SK-N-SH (cell line): Measurements from ENCODE around the gene TMEM63B. TPM values are rescaled to one million over a fixed set of nuclear protein-coding genes. Genes with fewer than 3 reads are reported as not detected.

Experiments used
- CTCF ChIA-PET: fragments of 300-600, 350-600 bp; formaldehyde crosslinking; extraction: SDS; loops from one replicate; lab custom pipeline; 2021; lab: Yijun Ruan, JAX
- POLR2A ChIA-PET: fragments of 350-600 bp; sonication (Branson Sonifier 250); formaldehyde crosslinking; extraction: SDS; loops from one replicate; lab custom pipeline; 2020; ENCODE audit warnings: antibody characterized with exemption, inconsistent platforms; lab: Yijun Ruan, JAX
- DNase-seq: peaks from one replicate; pipeline ENCODE4 v3.0.0; 2012
- H2AFZ ChIP-seq: fragments of 200-600 bp; sonication (generic); 2 replicates; pipeline ENCODE4 v1.8.1; 2016; ENCODE audit warnings: antibody characterized with exemption, mild to moderate bottlenecking, low read depth
- H3F3A ChIP-seq: fragments of 200-600 bp; sonication (generic); replicated peaks from 2 replicates; pipeline ENCODE3; 2016; ENCODE audit warnings: antibody characterized with exemption, mild to moderate bottlenecking; ENCODE audit not compliant: insufficient read depth
- H3K27ac ChIP-seq, 2 experiments: fragments of 200-500 bp in 1 of 2; fragments of 200-600 bp in 1 of 2; sonication (Bioruptor generic) in 1 of 2; sonication (generic), shearing (Covaris generic) in 1 of 2; 2 replicates each; pipeline versions ENCODE4 v1.5.1 to v1.6.1; 2014 to 2016; ENCODE audit warnings: low read depth in 2 of 2, inconsistent platforms in 1 of 2, low read length in 1 of 2, mild to moderate bottlenecking in 1 of 2, mixed read lengths in 1 of 2
- H3K27me3 ChIP-seq: fragments of 200-600 bp; sonication (generic), shearing (Covaris generic); 2 replicates; pipeline ENCODE4 v1.6.1; 2016; ENCODE audit warnings: mixed run types; ENCODE audit not compliant: insufficient read depth
- H3K36me3 ChIP-seq, 2 experiments: fragments of 200-500 bp in 1 of 2; fragments of 200-600 bp in 1 of 2; sonication (Bioruptor generic) in 1 of 2; sonication (generic) in 1 of 2; replicated peaks in 1 of 2; 2 replicates each; pipeline versions ENCODE3 to v1.5.1; 2014 to 2016; ENCODE audit warnings: low read length in 1 of 2, mild to moderate bottlenecking in 1 of 2; ENCODE audit not compliant: insufficient read depth in 2 of 2, control insufficient read depth in 1 of 2
- H3K4me1 ChIP-seq, 2 experiments: fragments of 200-500 bp in 1 of 2; fragments of 200-600 bp in 1 of 2; sonication (Bioruptor generic) in 1 of 2; sonication (generic), shearing (Covaris generic) in 1 of 2; 2 replicates each; pipeline versions ENCODE4 v1.5.1 to v1.6.1; 2014 to 2016; ENCODE audit warnings: low read depth in 1 of 2, low read length in 1 of 2, mixed run types in 1 of 2; ENCODE audit not compliant: insufficient read depth in 2 of 2, control insufficient read depth in 1 of 2
- H3K4me2 ChIP-seq: fragments of 200-600 bp; sonication (generic), shearing (Covaris generic); 2 replicates; pipeline ENCODE4 v1.6.1; 2017; ENCODE audit warnings: mixed run types
- H3K4me3 ChIP-seq, 2 experiments: fragments of 200-500 bp in 1 of 2; fragments of 200-600 bp in 1 of 2; sonication (Bioruptor generic) in 1 of 2; sonication (generic), shearing (Covaris generic) in 1 of 2; 2 replicates each; pipeline versions ENCODE4 v1.5.1 to v1.8.1; 2014 to 2016; ENCODE audit warnings: low read depth in 2 of 2, inconsistent platforms in 1 of 2, low read length in 1 of 2, mild to moderate bottlenecking in 1 of 2, mixed read lengths in 1 of 2, moderate library complexity in 1 of 2
- H3K79me2 ChIP-seq: fragments of 200-600 bp; sonication (generic); 2 replicates; pipeline ENCODE4 v1.8.1; 2017; ENCODE audit warnings: mild to moderate bottlenecking; ENCODE audit not compliant: insufficient read depth
- H3K9ac ChIP-seq: fragments of 200-600 bp; sonication (generic); 2 replicates; pipeline ENCODE4 v1.6.1; 2017; ENCODE audit warnings: mixed run types
- H3K9me2 ChIP-seq: fragments of 200-600 bp; sonication (generic); 2 replicates; pipeline ENCODE4 v1.6.1; 2017; ENCODE audit warnings: mixed run types
- H3K9me3 ChIP-seq: fragments of 200-600 bp; sonication (generic); 2 replicates; pipeline ENCODE4 v1.6.1; 2017; ENCODE audit warnings: mixed run types, mild to moderate bottlenecking, moderate library complexity
- H4K20me1 ChIP-seq: fragments of 200-600 bp; sonication (generic); 2 replicates; pipeline ENCODE4 v1.6.1; 2017; ENCODE audit warnings: mild to moderate bottlenecking, mixed run types; ENCODE audit not compliant: insufficient read depth
- CHD2 ChIP-seq: fragments of 150-350 bp; IDR thresholded peaks from 2 replicates; pipeline ENCODE4 v1.6.1; 2018; ENCODE audit warnings: low read length; ENCODE audit not compliant: partially characterized antibody
- ELF1 ChIP-seq: IDR thresholded peaks from 2 replicates; pipeline ENCODE4 v1.4.0; 2012
- EP300 ChIP-seq, 2 experiments: IDR thresholded peaks; 2 replicates each; pipeline versions ENCODE4 v1.4.0 to v1.6.1; 2012; ENCODE audit warnings: borderline replicate concordance in 1 of 2, low read depth in 1 of 2, low read length in 1 of 2
- FOXJ3 ChIP-seq: sonication (generic); formaldehyde crosslinking; IDR thresholded peaks from 2 replicates; pipeline ENCODE4 v1.5.1; 2020; ENCODE audit warnings: mild to moderate bottlenecking, missing genetic modification reagents
- GABPA ChIP-seq: IDR thresholded peaks from 2 replicates; pipeline ENCODE4 v1.4.0; 2012; ENCODE audit warnings: low read depth, mild to moderate bottlenecking
- MXI1 ChIP-seq: IDR thresholded peaks from 2 replicates; pipeline ENCODE4 v1.6.1; 2012; ENCODE audit warnings: mild to moderate bottlenecking, low read depth, low read length, improper control_type of control experiment
- NFIC ChIP-seq: IDR thresholded peaks from 2 replicates; pipeline ENCODE4 v1.4.0; 2012; ENCODE audit warnings: borderline replicate concordance
- PBX3 ChIP-seq: IDR thresholded peaks from 2 replicates; pipeline ENCODE4; 2012
- POLR2AphosphoS5 ChIP-seq: IDR thresholded peaks from 2 replicates; pipeline ENCODE4 v1.6.1; 2012; ENCODE audit warnings: low read depth, low read length
- RCOR1 ChIP-seq: fragments of 150-350 bp; IDR thresholded peaks from 2 replicates; pipeline ENCODE4 v1.6.1; 2017; ENCODE audit warnings: antibody characterized with exemption, low read length
- REST ChIP-seq: IDR thresholded peaks from 2 replicates; pipeline ENCODE4 v1.6.1; 2012; ENCODE audit warnings: mild to moderate bottlenecking, low read depth, low read length, moderate library complexity
- RFX5 ChIP-seq: IDR thresholded peaks from 2 replicates; pipeline ENCODE4 v1.6.1; 2012; ENCODE audit warnings: mild to moderate bottlenecking, improper control_type of control experiment, low read length
- RXRA ChIP-seq: IDR thresholded peaks from 2 replicates; pipeline ENCODE4 v1.4.0; 2012; ENCODE audit warnings: low read depth, mild to moderate bottlenecking, borderline replicate concordance
- SIN3A ChIP-seq: IDR thresholded peaks from 2 replicates; pipeline ENCODE4 v1.6.1; 2012; ENCODE audit warnings: low read depth, mild to moderate bottlenecking, low read length, moderate library complexity, borderline replicate concordance
- SMC3 ChIP-seq: IDR thresholded peaks from 2 replicates; pipeline ENCODE4 v1.6.1; 2012; ENCODE audit warnings: low read depth, low read length, improper control_type of control experiment
- TCF12 ChIP-seq: IDR thresholded peaks from 2 replicates; pipeline ENCODE4 v1.4.0; 2012
- TEAD4 ChIP-seq: IDR thresholded peaks from 2 replicates; pipeline ENCODE4 v1.4.0; 2012; ENCODE audit warnings: mild to moderate bottlenecking, borderline replicate concordance; ENCODE audit not compliant: insufficient read depth
- USF2 ChIP-seq: fragments of 150-350 bp; IDR thresholded peaks from 2 replicates; pipeline ENCODE4 v1.6.1; 2017; ENCODE audit warnings: antibody characterized with exemption, low read length, low read depth, borderline replicate concordance
- WGBS: methylation state at CpG from one replicate; pipeline ENCODE4 v1.1.6; 2017; ENCODE audit warnings: low lambda C conversion rate; 5-methylcytosine and 5-hydroxymethylcytosine counted together
- polyA plus RNA-seq, 3 experiments: library from polyadenylated mRNA; depleted of rRNA; stranded (reverse); fragments of >200 nt; gene quantifications; 2 replicates each; pipeline ENCODE4 v1.2.3, GENCODE V29; 2012
- TF ChIP-seq, protein P1 (sequence below): IDR thresholded peaks from 2 replicates; pipeline ENCODE4 v1.4.0; 2012; ENCODE audit warnings: low read depth

The TMEM63B gene
- polyA plus RNA-seq, 1 of the 3 experiments (the other 2 are of a cell fraction): 52.7 TPM

- DNase-seq: no peak
- ChIA-PET POLR2A (no interaction called here), CTCF (interaction anchor here (0.9 to 9.2 kb wide), 5 partner anchors 9 to 133 kb away, joined by 3 to 103 read pairs (median 4); no protein-coding TSS in a partner anchor)
- Histone ChIP-seq H3K4me3 (no peak overlapping the region), H4K20me1 (no peaks in the 10 kb centered on the region; the same call in 1 of the 2 replicates), H3K27ac (no peak overlapping the region), H3K4me1 (no peaks in the 10 kb centered on the region; a peak in 1 of 4 replicates), H3K9me2 (no peaks in the 10 kb centered on the region), H3K79me2 (peaks cover 6% of the 10 kb centered on the region; the same call in 1 of the 2 replicates), H3K4me2 (no peak overlapping the region), H3K36me3 (peaks cover 13 to 20% of the 10 kb centered on the region in 2 experiments), H3K27me3 (no peaks in the 10 kb centered on the region), H2AFZ (no peak overlapping the region), H3K9me3 (no peaks in the 10 kb centered on the region), H3K9ac (no peak overlapping the region), H3F3A (peaks cover 6% of the 10 kb centered on the region)
- TF ChIP-seq GABPA (no peak), EP300 (IDR thresholded peaks at IDR 0.05; ENCODE audit: borderline replicate concordance in 1 of 2, low read depth in 1 of 2, low read length in 1 of 2) (no peak), RFX5 (no peak), CHD2 (no peak), RCOR1 (no peak), NFIC (no peak), USF2 (no peak), SMC3 (no peak), FOXJ3 (CRISPR knock-in tag) (no peak), RXRA (no peak), REST (no peak)
- 100% methylated on average over 2 of the region's 2 CpGs for WGBS
These were observed 24.8 kb upstream of the TMEM63B start for GRCh38 chr6:44102527-44102926.

- H3F3A ChIP-seq: no peaks in the 10 kb centered on the region
- DNase-seq: no peak
- no peak overlapping the region for H3K27ac ChIP-seq
- H3K4me2 ChIP-seq: no peak overlapping the region
- no peaks in the 10 kb centered on the region for H3K9me3 ChIP-seq
- no peak overlapping the region for H2AFZ ChIP-seq
- no peaks in the 10 kb centered on the region for H3K9me2 ChIP-seq
- H3K4me1 ChIP-seq: no peaks in the 10 kb centered on the region; a peak in 1 of 4 replicates
- H3K4me3 ChIP-seq: no peak overlapping the region
- no peaks in the 10 kb centered on the region for H3K27me3 ChIP-seq
- 100% methylated on average over 2 of the region's 3 CpGs for WGBS
- peaks cover 12% of the 10 kb centered on the region; the same call in 1 of the 2 replicates for H3K79me2 ChIP-seq
- peaks cover 10 to 30% of the 10 kb centered on the region in 2 experiments for H3K36me3 ChIP-seq
- CTCF ChIA-PET: interaction anchor here (1.0 to 9.2 kb wide), 4 partner anchors 7 to 152 kb away, joined by 3 to 103 read pairs (median 3); no protein-coding TSS in a partner anchor
- POLR2A ChIA-PET: no interaction called here
- H3K9ac ChIP-seq: no peak overlapping the region
- no peaks in the 10 kb centered on the region; the same call in 1 of the 2 replicates for H4K20me1 ChIP-seq
- TF ChIP-seq RXRA (no peak), TEAD4 (no peak), PBX3 (no peak), CHD2 (no peak), FOXJ3 (CRISPR knock-in tag) (no peak), POLR2AphosphoS5 (no peak), MXI1 (no peak), TCF12 (no peak), SIN3A (no peak), ELF1 (no peak), USF2 (no peak), RFX5 (no peak), SMC3 (no peak)
- TF ChIP-seq, protein P1, sequence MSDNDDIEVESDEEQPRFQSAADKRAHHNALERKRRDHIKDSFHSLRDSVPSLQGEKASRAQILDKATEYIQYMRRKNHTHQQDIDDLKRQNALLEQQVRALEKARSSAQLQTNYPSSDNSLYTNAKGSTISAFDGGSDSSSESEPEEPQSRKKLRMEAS: no peak
These were observed 22.8 kb upstream of the TMEM63B start for GRCh38 chr6:44104481-44105021.
